GM18519 (cell line): ENCODE results near the gene AKR1C3.
"Not testable (repeated sequence)": the region's sequence is repeated elsewhere in the genome, so short reads cannot be mapped to it uniquely, and the experiment has no call there.

ENCODE experiments used
- ATAC-seq: cut with Tn5 transposase; IDR thresholded peaks from one replicate; pipeline ENCODE4 v1.9.1; 2021; ENCODE audit warnings: mild to moderate bottlenecking, moderate library complexity; ENCODE audit not compliant: unreplicated experiment, low FRiP score

AKR1C3 gene

DNA sequence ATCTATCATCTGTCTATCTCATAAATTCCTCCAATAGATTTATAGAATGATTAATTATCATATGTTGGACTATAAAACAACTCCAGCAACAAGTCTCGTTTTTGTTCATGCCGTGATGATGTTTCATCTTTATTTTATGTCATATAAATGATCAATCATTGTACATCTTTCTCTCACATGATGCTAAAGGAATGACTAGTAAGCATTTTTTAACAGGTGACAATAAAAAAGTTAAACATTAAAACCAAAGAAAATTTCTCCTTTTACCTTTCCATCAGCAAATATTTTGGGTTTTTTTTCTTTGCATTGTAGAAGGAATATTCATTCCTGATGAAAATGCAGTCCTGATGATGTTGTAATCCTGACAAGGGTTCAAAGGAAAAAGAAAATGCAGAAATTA, 41.4 kb downstream of the AKR1C3 start:
- no peak for ATAC-seq

DNA sequence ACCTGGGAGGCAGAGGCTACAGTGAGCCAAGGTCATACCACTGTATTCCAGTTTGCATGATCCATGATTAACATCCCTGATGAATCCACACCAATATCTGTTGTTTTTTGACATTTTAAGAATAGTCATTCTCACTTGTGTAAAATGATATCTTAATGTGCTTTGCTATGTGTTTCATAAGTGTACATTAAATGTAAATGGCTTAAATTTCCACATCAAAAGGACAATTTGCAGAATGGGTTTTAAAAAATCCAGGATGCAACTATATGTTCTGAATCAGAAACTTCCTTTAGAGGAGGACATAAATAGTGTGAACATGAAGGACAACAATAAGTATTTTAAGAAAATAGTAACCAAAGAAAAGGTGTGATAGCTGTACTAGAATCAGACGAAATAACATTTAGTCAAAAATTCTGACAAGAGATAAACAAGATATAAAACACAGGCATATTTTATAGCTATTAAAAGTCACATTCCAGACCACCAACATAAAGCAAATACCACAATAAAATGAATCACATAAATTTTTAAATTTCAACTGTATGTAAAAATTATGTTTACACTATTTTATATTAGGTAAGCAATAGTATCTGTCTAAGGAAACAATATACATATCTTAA, 42.4 kb downstream of the AKR1C3 start:
- ATAC-seq: no peak

DNA sequence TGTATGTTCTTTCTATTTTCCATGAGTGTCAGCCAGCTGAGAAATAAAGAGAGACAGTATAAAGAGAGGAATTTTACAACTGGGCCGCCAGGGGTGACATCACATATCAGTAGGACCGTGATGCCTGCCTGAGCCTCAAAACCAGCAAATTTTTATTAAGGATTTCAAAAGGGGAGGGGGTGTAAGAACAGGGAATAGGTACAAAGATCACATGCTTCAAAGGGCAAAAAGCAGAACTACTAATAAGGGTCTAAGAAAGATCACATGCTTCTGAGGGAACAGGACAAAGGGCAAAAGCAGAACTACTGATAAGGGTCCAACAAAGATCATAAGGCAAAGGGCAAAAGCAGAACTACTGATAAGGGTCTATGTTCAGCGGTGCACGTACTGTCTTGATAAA, 43.5 kb downstream of the AKR1C3 start:
- ATAC-seq: not testable (repeated sequence)

DNA sequence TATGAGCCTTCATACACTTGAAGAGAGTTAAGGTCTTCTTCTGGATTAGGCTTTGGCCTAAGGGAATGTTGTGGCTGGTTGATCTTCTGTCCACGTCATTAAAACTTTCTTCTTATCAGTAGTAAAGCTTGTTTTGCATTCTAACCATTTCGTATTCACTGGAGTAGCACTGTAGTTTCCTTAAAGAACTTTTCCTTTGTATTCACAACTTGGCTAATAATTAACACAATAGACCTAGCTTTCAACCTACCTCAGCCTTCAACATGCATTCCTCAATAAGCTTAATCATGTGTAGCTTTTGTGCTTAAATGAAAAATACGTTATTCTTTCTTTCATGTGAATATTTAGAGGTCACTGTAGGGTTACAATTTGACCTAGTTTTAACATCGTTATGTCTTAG, 48.0 kb downstream of the AKR1C3 start:
- no peak for ATAC-seq

DNA sequence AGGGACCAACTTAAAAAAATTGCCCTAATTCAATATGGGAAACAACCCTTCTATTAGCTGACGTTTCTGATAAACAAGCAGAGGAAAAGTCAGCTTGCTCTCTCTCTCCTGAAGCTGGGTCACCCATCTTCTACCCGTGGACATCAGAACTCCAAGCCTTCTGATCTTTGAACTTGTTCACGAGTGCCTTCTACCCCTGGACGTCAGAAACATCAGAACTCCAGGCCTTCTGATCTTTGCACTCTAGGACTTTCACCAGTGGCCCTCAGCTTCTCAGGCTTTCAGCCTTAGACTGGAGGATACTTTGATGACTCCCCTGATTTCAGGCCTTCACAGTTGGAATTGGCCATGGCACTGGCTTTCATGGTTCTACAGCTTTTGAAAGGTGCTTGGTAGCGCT, 48.9 kb downstream of the AKR1C3 start:
- ATAC-seq: no peak

DNA sequence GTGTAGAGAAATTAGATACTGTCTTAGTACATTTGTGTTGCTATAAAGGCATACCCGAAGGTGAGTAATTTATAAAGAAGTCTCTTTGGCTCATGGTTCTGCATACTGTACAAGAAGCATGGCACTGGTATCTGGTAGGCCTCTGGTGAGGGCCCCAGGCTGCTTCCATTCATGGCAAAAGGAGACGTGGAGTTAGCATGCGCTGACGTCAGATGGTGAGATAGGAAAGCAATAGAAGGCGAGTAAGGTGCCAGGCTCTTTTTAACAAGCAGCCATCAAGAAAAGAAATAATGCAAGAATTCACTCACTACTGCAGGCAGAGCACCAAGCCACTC, 52.7 kb downstream of the AKR1C3 start:
- no peak for ATAC-seq

DNA sequence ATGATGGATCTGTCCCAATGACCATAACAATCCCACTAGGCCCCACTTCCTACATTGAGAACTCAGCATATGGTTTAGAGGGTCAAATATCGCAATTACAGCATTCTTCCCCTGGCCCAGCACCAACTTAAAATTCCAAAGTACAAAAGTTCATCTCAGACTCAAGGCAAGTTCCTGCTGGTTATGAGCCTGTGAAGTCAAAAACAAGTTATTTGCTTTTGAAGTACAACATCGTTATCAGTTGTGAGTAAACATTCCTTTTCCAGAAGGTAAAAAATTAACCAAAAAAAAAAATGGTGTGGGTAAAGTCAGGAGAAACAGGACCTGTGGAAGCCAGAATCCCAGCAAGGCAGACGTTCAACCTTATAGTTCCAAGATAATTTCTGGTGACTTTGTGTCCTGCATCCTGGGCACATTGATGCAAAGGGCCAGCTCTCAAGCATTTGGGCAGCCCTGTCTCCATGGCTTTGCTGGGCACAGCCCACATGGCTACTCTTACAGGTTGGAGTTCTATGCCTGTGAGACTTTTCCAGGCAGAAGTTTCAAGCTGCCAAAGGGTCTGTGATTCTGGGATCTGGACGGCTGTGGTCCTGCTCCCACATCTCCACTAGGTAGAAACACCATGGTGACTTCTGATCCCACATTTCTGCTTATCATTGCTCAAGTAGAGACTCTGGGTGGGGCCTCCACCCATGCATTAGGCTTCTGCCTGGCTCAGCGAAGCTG, 53.2 kb downstream of the AKR1C3 start:
- ATAC-seq: no peak

DNA sequence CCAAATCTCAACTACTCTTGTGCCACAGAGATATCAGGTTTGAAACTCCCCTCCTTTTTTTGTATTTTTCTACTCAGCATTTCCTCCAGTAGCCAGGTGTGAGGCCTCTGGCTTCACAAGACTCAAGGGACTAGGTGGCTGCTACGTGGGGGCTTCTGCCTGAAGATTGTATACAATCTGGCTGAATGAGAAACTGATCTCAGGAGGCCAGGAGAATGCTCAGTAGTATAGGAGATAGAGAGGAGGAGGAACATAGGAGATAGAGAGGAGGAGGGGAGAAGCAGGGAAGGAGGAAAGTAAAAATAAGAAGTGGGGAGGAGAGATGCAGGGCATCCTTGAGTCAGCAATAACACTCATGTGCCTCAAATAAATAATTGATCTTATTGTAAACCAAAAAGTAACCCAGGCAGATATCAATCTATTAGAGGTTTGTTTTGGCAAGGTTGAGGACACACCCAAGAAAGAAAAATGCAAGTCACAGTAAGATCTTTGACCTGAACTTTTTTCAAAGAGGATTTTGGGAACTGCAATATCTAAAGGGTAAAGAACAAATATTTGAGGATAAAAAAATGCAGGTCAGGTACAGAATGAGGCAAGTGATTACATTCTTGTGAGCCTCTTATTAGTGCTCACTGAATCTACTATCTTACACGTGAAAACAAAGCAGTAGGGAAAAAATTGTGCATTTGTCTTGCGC, 53.9 kb downstream of the AKR1C3 start:
- ATAC-seq: no peak

DNA sequence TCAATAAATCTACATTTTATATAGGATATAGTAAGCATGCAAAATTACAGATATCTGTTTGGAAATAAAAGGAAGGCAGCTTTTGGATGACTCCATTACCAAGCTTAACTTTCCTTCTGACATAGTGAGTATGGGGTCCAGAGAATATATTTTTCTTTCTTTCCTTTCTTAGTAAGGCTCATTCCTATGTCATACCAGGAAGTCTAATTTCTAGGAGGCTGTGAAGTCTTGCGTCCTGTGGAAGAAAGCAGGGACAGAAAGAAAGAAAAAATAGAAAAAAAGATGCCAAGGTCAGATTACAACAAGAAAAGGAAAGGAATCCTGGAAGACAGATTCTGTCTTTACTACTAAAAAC, 54.4 kb downstream of the AKR1C3 start:
- no peak for ATAC-seq

DNA sequence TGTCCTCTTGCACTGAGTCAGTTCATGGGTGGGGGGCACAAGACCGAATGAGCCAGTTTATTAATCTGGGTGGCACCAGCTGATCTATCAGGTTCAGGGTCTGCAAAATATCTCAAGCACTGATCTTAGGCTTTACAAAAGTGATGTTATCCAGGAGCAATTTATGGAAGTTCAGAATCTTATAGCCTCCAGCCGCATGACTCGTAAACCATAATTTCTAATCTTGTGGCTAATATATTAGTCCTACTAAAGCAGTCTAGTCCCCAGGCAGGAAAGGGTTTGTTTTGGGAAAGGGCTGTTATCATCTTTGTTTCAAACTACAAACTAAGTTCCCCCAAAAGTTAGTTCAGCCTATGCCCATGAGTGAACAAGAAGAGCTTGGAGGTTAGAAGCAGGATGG, 56.9 kb downstream of the AKR1C3 start:
- no peak for ATAC-seq

DNA sequence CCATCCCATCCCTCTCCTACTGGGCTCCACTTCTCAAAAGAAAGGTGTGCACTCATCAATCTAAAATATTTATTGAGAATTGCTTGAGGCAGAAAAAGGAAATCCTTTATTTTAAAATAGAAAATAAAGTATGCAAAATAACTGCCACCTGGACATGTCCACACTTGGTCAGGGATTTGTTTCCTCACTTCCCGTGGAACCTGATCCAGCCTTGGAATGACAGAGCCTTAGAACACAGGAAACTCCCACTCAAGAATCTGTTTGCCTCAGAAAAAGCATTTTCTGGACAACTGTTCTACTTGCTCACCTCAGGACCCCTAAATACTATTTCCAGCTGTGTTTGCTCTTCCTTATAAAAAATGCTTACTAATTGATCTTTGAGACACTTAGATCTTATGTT, 61.7 kb downstream of the AKR1C3 start:
- no peak for ATAC-seq
